Mesenchymal stem cell (in vitro differentiated cells and primary cell): ENCODE results near the gene IL17RA.

Source experiments
- DNase-seq: peaks from one replicate; pipeline ENCODE4 v3.0.0-alpha.2; 2013
- H2AFZ ChIP-seq: one replicate; pipeline ENCODE4 v1.6.1; 2013; ENCODE audit warnings: low read depth, mild to moderate bottlenecking, control low read depth, inconsistent platforms, low read length, moderate library complexity
- H2AK5ac ChIP-seq: 2 replicates; pipeline ENCODE4 v1.6.1; 2013; ENCODE audit warnings: low read length, moderate library complexity, mild to moderate bottlenecking, inconsistent platforms; ENCODE audit not compliant: severe bottlenecking
- H2BK120ac ChIP-seq: one replicate; pipeline ENCODE4 v1.6.1; 2013; ENCODE audit warnings: low read depth, mild to moderate bottlenecking, inconsistent platforms, low read length, moderate library complexity
- H2BK12ac ChIP-seq, 2 experiments: one replicate each; pipeline ENCODE4 v1.6.1; 2013; ENCODE audit warnings: inconsistent platforms in 2 of 2, low read length in 2 of 2, mild to moderate bottlenecking in 2 of 2, moderate library complexity in 2 of 2, control low read depth in 1 of 2
- H2BK15ac ChIP-seq: one replicate; pipeline ENCODE4 v1.6.1; 2013; ENCODE audit warnings: mild to moderate bottlenecking, low read depth, inconsistent platforms; ENCODE audit not compliant: poor library complexity, severe bottlenecking
- H2BK5ac ChIP-seq: 2 replicates; pipeline ENCODE4 v1.6.1; 2013; ENCODE audit warnings: low read depth, mild to moderate bottlenecking, low read length, control low read depth, inconsistent platforms; ENCODE audit not compliant: poor library complexity, severe bottlenecking
- H3K14ac ChIP-seq, 2 experiments: one replicate each; pipeline ENCODE4 v1.6.1; 2013; ENCODE audit warnings: inconsistent platforms in 2 of 2, low read length in 2 of 2, control low read depth in 1 of 2, mild to moderate bottlenecking in 1 of 2, moderate library complexity in 1 of 2
- H3K18ac ChIP-seq, 2 experiments: one replicate each; pipeline ENCODE4 v1.6.1; 2013; ENCODE audit warnings: inconsistent platforms in 2 of 2, low read length in 2 of 2, control low read depth in 1 of 2, low read depth in 1 of 2, mild to moderate bottlenecking in 1 of 2
- H3K23ac ChIP-seq, 2 experiments: one replicate each; pipeline ENCODE4 v1.6.1; 2013; ENCODE audit warnings: inconsistent platforms in 2 of 2, low read length in 2 of 2, mild to moderate bottlenecking in 2 of 2, moderate library complexity in 2 of 2, control low read depth in 1 of 2
- H3K27ac ChIP-seq: 2 replicates; pipeline ENCODE4 v1.5.1; 2013; ENCODE audit warnings: mild to moderate bottlenecking, moderate library complexity, low read length, control low read depth, inconsistent platforms; ENCODE audit not compliant: poor library complexity, severe bottlenecking
- H3K27me3 ChIP-seq, 2 experiments: 2 replicates each; pipeline versions ENCODE4 v1.6.1 to v1.7.0; 2013; ENCODE audit warnings: low read length in 2 of 2, mild to moderate bottlenecking in 2 of 2, moderate library complexity in 2 of 2, control low read depth in 1 of 2, inconsistent platforms in 1 of 2; ENCODE audit not compliant: control insufficient read depth in 1 of 2, insufficient read depth in 1 of 2
- H3K36me3 ChIP-seq, 2 experiments: 2 replicates each; pipeline versions ENCODE4 v1.6.1 to v1.7.0; 2013; ENCODE audit warnings: low read length in 2 of 2, control low read depth in 1 of 2, inconsistent platforms in 1 of 2, low read depth in 1 of 2, mild to moderate bottlenecking in 1 of 2; ENCODE audit not compliant: insufficient read depth in 2 of 2, control insufficient read depth in 1 of 2
- H3K4ac ChIP-seq, 2 experiments: one replicate each; pipeline ENCODE4 v1.6.1; 2013; ENCODE audit warnings: inconsistent platforms in 2 of 2, low read length in 2 of 2, mild to moderate bottlenecking in 2 of 2, moderate library complexity in 2 of 2, control low read depth in 1 of 2, low read depth in 1 of 2
- H3K4me1 ChIP-seq: 2 replicates; pipeline ENCODE4 v1.6.1; 2013; ENCODE audit warnings: low read depth, low read length, control low read depth; ENCODE audit not compliant: control insufficient read depth, insufficient read depth
- H3K4me2 ChIP-seq: 2 replicates; pipeline ENCODE4 v1.6.1; 2013; ENCODE audit warnings: low read length, mild to moderate bottlenecking, inconsistent platforms; ENCODE audit not compliant: poor library complexity, severe bottlenecking
- H3K4me3 ChIP-seq, 2 experiments: 2 replicates each; pipeline versions ENCODE4 v1.5.1 to v1.7.0; 2013; ENCODE audit warnings: low read length in 2 of 2, mild to moderate bottlenecking in 2 of 2, control low read depth in 1 of 2, low read depth in 1 of 2; ENCODE audit not compliant: insufficient read depth in 1 of 2
- H3K79me1 ChIP-seq: replicated peaks from 2 replicates; pipeline ENCODE4 v1.6.1; 2013; ENCODE audit warnings: mild to moderate bottlenecking, control low read depth, low read length, inconsistent platforms; ENCODE audit not compliant: poor library complexity, severe bottlenecking
- H3K9ac ChIP-seq: 2 replicates; pipeline ENCODE4 v1.7.0; 2013; ENCODE audit warnings: mild to moderate bottlenecking, low read length, moderate library complexity
- H3K9me3 ChIP-seq: 2 replicates; pipeline ENCODE4 v1.7.0; 2013; ENCODE audit warnings: mild to moderate bottlenecking, low read length; ENCODE audit not compliant: control insufficient read depth
- H4K8ac ChIP-seq: one replicate; pipeline ENCODE4 v1.6.1; 2013; ENCODE audit warnings: inconsistent platforms, mild to moderate bottlenecking, low read length, moderate library complexity
- H4K91ac ChIP-seq: one replicate; pipeline ENCODE4 v1.6.1; 2013; ENCODE audit warnings: mild to moderate bottlenecking, low read length, inconsistent platforms
- WGBS: methylation state at CpG from one replicate; pipeline ENCODE4 v1.1.7; 2013; ENCODE audit warnings: mixed read lengths; 5-methylcytosine and 5-hydroxymethylcytosine counted together

Gene IL17RA

DNA sequence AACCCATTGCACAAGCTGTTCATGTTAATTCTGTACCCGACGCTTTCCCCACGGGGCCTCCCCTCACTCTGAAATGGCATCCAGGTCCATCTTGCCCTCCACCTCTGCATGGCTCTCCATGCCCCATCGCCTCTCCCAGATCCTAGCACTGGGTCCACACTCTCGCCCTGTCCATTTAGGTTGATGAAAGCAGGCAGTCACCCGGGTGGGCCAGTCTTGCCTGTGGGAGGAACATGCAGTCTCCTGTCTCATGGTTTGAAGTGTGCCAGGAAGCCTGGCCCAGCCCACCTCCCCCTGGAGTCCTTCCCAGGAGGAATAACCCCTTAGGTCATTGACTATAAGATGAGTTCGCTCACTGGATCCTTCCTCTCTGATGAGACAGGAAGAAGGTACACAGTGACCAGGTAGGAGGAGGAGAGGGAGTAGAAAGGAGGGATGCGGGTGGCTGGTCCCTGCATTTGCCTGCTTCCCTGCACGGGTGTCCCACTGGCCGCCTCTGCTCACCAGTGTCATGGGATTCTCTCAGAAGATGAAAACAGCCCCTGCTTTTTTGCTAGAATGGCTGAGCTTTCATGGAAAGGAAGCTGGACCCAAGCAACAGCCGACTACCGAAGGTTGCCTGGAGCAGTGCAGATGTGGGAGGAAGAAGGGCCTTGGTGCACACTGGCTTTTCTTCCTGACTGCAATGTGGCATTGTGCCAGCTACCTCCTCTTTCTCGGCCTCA lies 29.5 kb downstream of the IL17RA start:
- H4K91ac ChIP-seq = no peak overlapping the region
- peaks cover 34 to 38% of the 10 kb centered on the region in 2 experiments for H3K27me3 ChIP-seq
- H3K18ac ChIP-seq = no peak overlapping the region
- no peak overlapping the region for H3K4me2 ChIP-seq
- no peak overlapping the region for H3K27ac ChIP-seq
- no peaks in the 10 kb centered on the region for H3K79me1 ChIP-seq
- no peak overlapping the region for H3K14ac ChIP-seq
- no peak overlapping the region for H2AK5ac ChIP-seq
- H4K8ac ChIP-seq = no peak overlapping the region
- H3K36me3 ChIP-seq = peaks cover 8 to 12% of the 10 kb centered on the region in 2 experiments
- 88% methylated on average over 13 of the region's 13 CpGs for WGBS
- H2BK12ac ChIP-seq = no peak overlapping the region
- peaks cover 2% of the 10 kb centered on the region for H3K4me1 ChIP-seq
- DNase-seq = no peak
- H3K4ac ChIP-seq = no peak overlapping the region
- H3K23ac ChIP-seq = no peak overlapping the region
- no peaks in the 10 kb centered on the region for H3K9me3 ChIP-seq
- H3K4me3 ChIP-seq = no peak overlapping the region
- no peak overlapping the region for H2BK5ac ChIP-seq
- no peak overlapping the region for H2BK120ac ChIP-seq
- no peak overlapping the region for H2AFZ ChIP-seq
- no peak overlapping the region for H3K9ac ChIP-seq
- no peak overlapping the region for H2BK15ac ChIP-seq

GRCh38 chr22:17114898-17115235 lies 30.1 kb downstream of the IL17RA start:
- Histone ChIP-seq H2BK120ac (no peak overlapping the region), H3K79me1 (no peaks in the 10 kb centered on the region)
- 95% methylated on average over 7 of the region's 9 CpGs for WGBS

GRCh38 chr22:17115236-17115635 lies 30.4 kb downstream of the IL17RA start:
- Histone ChIP-seq H3K18ac (no peak overlapping the region), H3K4me3 (no peak overlapping the region), H3K23ac (no peak overlapping the region), H2BK15ac (no peak overlapping the region), H2BK12ac (no peak overlapping the region), H4K91ac (no peak overlapping the region), H3K14ac (no peak overlapping the region), H2BK5ac (no peak overlapping the region), H3K79me1 (no peaks in the 10 kb centered on the region), H3K27ac (no peak overlapping the region), H4K8ac (no peak overlapping the region), H2AFZ (no peak overlapping the region), H3K4me2 (no peak overlapping the region), H3K9ac (no peak overlapping the region), H3K36me3 (peaks cover 0 to 4% of the 10 kb centered on the region in 2 experiments), H3K4ac (no peak overlapping the region), H3K4me1 (peaks cover 3% of the 10 kb centered on the region), H2BK120ac (no peak overlapping the region), H3K27me3 (peaks cover 40 to 44% of the 10 kb centered on the region in 2 experiments), H3K9me3 (no peaks in the 10 kb centered on the region), H2AK5ac (no peak overlapping the region)
- WGBS = 56% methylated on average over 3 of the region's 4 CpGs
- DNase-seq = no peak

More at GRCh38 chr22:17114898-17115235, 30.1 kb downstream of the IL17RA start:
- Histone ChIP-seq H3K4me1 (peaks cover 2% of the 10 kb centered on the region), H4K91ac (no peak overlapping the region), H3K27ac (no peak overlapping the region), H3K4me2 (no peak overlapping the region), H2BK15ac (no peak overlapping the region), H3K9ac (no peak overlapping the region), H3K23ac (no peak overlapping the region), H2BK12ac (no peak overlapping the region), H4K8ac (no peak overlapping the region), H2AK5ac (no peak overlapping the region), H2AFZ (no peak overlapping the region), H3K18ac (no peak overlapping the region), H3K14ac (no peak overlapping the region), H3K4ac (no peak overlapping the region), H3K9me3 (no peaks in the 10 kb centered on the region), H3K4me3 (no peak overlapping the region), H3K27me3 (peaks cover 37 to 43% of the 10 kb centered on the region in 2 experiments), H3K36me3 (peaks cover 2 to 7% of the 10 kb centered on the region in 2 experiments), H2BK5ac (no peak overlapping the region)
- no peak for DNase-seq

DNA sequence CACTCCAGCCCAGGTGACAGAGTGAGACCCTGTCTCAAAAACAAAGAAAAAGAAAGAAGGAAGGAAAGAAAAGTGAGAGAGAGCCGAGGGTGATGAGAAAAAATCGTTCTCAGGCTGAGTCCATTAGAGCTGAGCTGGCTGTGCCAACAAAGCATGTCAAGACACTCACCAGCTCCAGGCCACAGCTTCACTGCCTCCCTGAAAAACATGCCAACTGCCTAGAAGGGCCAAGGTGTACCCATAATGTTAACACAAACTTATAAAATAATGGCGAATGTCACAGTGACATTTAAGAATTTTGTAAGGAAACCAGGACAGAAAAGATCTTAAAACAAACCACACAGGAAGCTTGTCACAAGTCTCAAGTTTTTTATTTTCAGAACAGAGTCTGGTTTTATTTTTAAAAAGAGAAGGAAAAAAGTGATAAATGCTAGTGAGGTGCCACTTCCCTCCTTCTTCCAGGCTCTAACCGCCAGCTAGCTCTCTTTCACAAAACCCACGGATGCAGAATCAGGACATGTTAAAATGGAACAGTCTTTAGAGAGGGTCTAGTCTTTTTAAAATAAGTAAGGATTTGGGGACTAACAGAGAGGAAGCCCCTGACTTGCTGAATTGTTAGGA lies 31.3 kb downstream of the IL17RA start:
- Histone ChIP-seq H3K27ac (no peak overlapping the region), H3K4me3 (no peak overlapping the region), H3K4me1 (peaks cover 11% of the 10 kb centered on the region), H3K4ac (no peak overlapping the region), H2BK12ac (no peak overlapping the region), H4K8ac (no peak overlapping the region), H2BK15ac (no peak overlapping the region), H3K4me2 (no peak overlapping the region), H2AK5ac (no peak overlapping the region), H3K23ac (no peak overlapping the region), H3K18ac (no peak overlapping the region), H3K36me3 (peaks cover 0 to 3% of the 10 kb centered on the region in 2 experiments), H2AFZ (no peak overlapping the region), H2BK120ac (no peak overlapping the region), H3K14ac (no peak overlapping the region), H3K9ac (no peak overlapping the region), H3K79me1 (no peaks in the 10 kb centered on the region), H2BK5ac (no peak overlapping the region), H4K91ac (no peak overlapping the region), H3K9me3 (no peaks in the 10 kb centered on the region), H3K27me3 (peaks cover 40 to 44% of the 10 kb centered on the region in 2 experiments)
- no peak for DNase-seq
- 83% methylated on average over 5 of the region's 5 CpGs for WGBS
